ENCODE data around the gene ODAM.
A peak's percentile ranks its signal among the peaks of the same experiment; 100 is the strongest.
"Not testable (repeated sequence)": the region's sequence is repeated elsewhere in the genome, so short reads cannot be mapped to it uniquely, and the experiment has no call there.

ODAM gene

GRCh38 chr4:70195425-70195824 is at the start of gene ODAM:
Gene ODAM, plus strand, starts transcription at chr4:70195725. Its CDS starts 819 bp downstream, at chr4:70196544.
- no peak for DNase-seq (ENCODE audit: low read depth in 2 of 2)

- DNase-seq (ENCODE audit: low read depth in 2 of 2), result no peak
Observed at GRCh38 chr4:70151271-70151670, 44.3 kb upstream of the ODAM start.

GRCh38 chr4:70152088-70152487 is 43.4 kb upstream of the ODAM start:
- DNase-seq (ENCODE audit: low read depth in 2 of 2), result no peak

- DNase-seq (ENCODE audit: low read depth in 2 of 2), result no peak
Observed at GRCh38 chr4:70153937-70154336, 41.6 kb upstream of the ODAM start, which contains the start of gene PRR27. Gene PRR27, plus strand, starts transcription at chr4:70154237. Its CDS starts 139 bp downstream, at chr4:70154376.

GRCh38 chr4:70158576-70158975 is 36.9 kb upstream of the ODAM start:
- no peak for DNase-seq (ENCODE audit: low read depth in 2 of 2)

- no peak for DNase-seq (ENCODE audit: low read depth in 2 of 2)
Observed at GRCh38 chr4:70177090-70177489, 18.4 kb upstream of the ODAM start.

GRCh38 chr4:70178075-70178660 is 17.4 kb upstream of the ODAM start:
- DNase-seq (ENCODE audit: low read depth in 2 of 2), result no peak

GRCh38 chr4:70179811-70180210 is 15.7 kb upstream of the ODAM start:
- DNase-seq (ENCODE audit: low read depth in 2 of 2), result no peak

GRCh38 chr4:70181864-70182263 is 13.7 kb upstream of the ODAM start:
- no peak for DNase-seq (ENCODE audit: low read depth in 2 of 2)

GRCh38 chr4:70182517-70183167 is 12.9 kb upstream of the ODAM start:
- DNase-seq (ENCODE audit: low read depth in 2 of 2), result no peak

GRCh38 chr4:70183168-70183939 is 12.2 kb upstream of the ODAM start:
- peak in 1 of 2 experiments; percentile 2 for DNase-seq (ENCODE audit: low read depth in 2 of 2)

GRCh38 chr4:70183940-70184246 is 11.6 kb upstream of the ODAM start:
- no peak for DNase-seq (ENCODE audit: low read depth in 2 of 2)

- DNase-seq (ENCODE audit: low read depth in 2 of 2), result no peak
Observed at GRCh38 chr4:70187216-70187615, 8.3 kb upstream of the ODAM start.

GRCh38 chr4:70190579-70190978 is 4.9 kb upstream of the ODAM start:
- no peak for DNase-seq (ENCODE audit: low read depth in 2 of 2)

- DNase-seq (ENCODE audit: low read depth in 2 of 2), result no peak
Observed at GRCh38 chr4:70191647-70192046, 3.9 kb upstream of the ODAM start.

- no peak for DNase-seq (ENCODE audit: low read depth in 2 of 2)
Observed at GRCh38 chr4:70192895-70193294, 2.6 kb upstream of the ODAM start.

- no peak for DNase-seq (ENCODE audit: low read depth in 2 of 2)
Observed at GRCh38 chr4:70196857-70197256, 1.3 kb downstream of the ODAM start.

- no peak for DNase-seq (ENCODE audit: low read depth in 2 of 2)
Observed at GRCh38 chr4:70197842-70198241, 2.3 kb downstream of the ODAM start.

- no peak for DNase-seq (ENCODE audit: low read depth in 2 of 2)
Observed at GRCh38 chr4:70203601-70204000, 8.1 kb downstream of the ODAM start.

- not testable (repeated sequence) for DNase-seq (ENCODE audit: low read depth in 2 of 2)
Observed at GRCh38 chr4:70212752-70213151, 17.2 kb downstream of the ODAM start.

- DNase-seq (ENCODE audit: low read depth in 2 of 2), result not testable (repeated sequence)
Observed at GRCh38 chr4:70216109-70216508, 20.6 kb downstream of the ODAM start.

- DNase-seq (ENCODE audit: low read depth in 2 of 2), result not testable (repeated sequence)
Observed at GRCh38 chr4:70216550-70216949, 21.0 kb downstream of the ODAM start.

GRCh38 chr4:70221389-70221788 is 25.9 kb downstream of the ODAM start:
- not testable (repeated sequence) for DNase-seq (ENCODE audit: low read depth in 2 of 2)
